C4-2B (cell line): ENCODE data around the gene ELN.

Experiments
- ZFX ChIP-seq: fragments of 450-650 bp; IDR thresholded peaks from 2 replicates; pipeline ENCODE4 v1.6.1; 2017
- TF ChIP-seq, protein P1 (sequence below): fragments of 450-650 bp; conservative IDR thresholded peaks from 2 replicates; pipeline ENCODE4 v1.5.1; 2017; ENCODE audit warnings: mild to moderate bottlenecking

- TF ChIP-seq, protein P1, sequence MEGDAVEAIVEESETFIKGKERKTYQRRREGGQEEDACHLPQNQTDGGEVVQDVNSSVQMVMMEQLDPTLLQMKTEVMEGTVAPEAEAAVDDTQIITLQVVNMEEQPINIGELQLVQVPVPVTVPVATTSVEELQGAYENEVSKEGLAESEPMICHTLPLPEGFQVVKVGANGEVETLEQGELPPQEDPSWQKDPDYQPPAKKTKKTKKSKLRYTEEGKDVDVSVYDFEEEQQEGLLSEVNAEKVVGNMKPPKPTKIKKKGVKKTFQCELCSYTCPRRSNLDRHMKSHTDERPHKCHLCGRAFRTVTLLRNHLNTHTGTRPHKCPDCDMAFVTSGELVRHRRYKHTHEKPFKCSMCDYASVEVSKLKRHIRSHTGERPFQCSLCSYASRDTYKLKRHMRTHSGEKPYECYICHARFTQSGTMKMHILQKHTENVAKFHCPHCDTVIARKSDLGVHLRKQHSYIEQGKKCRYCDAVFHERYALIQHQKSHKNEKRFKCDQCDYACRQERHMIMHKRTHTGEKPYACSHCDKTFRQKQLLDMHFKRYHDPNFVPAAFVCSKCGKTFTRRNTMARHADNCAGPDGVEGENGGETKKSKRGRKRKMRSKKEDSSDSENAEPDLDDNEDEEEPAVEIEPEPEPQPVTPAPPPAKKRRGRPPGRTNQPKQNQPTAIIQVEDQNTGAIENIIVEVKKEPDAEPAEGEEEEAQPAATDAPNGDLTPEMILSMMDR: no peak
- no peak for TF ChIP-seq ZFX
Observed at GRCh38 chr7:74019149-74019548, 8.8 kb upstream of the ELN start.
